Heart left ventricle (tissue), 13 donors: ENCODE results near the gene TNFAIP8L3.

Source experiments
- POLR2A ChIP-seq, 2 donors: fragments of 450-650 bp; IDR thresholded peaks; one replicate each; pipeline ENCODE4 v1.6.1; 2017; ENCODE audit warnings: antibody characterized with exemption in 2 of 2, mild to moderate bottlenecking in 2 of 2, moderate library complexity in 2 of 2
- TF ChIP-seq, protein P1 (sequence below), 12 donors: fragments of 200-600 bp; sonication (generic) in 4 of 12; IDR thresholded peaks; one replicate each; pipeline versions ENCODE4 v1.5.0 to v1.8.0; 2018 to 2022; ENCODE audit warnings: antibody characterized with exemption in 12 of 12, mild to moderate bottlenecking in 5 of 12
- donor health status: ischemic (EF 13 %, LVEDD 7.1; RV severe dilation, severe dysfunction).
- donor health status: DM: no; HTN: yes; CAD: no.
- donor health status: DM: no; HTN: no; CAD: no.
- donor health status: ischemic (EF 25% LVEDD 6.9; RV normal size, moderate dysfunction).
- donor health status: ischemic (EF 25% LVEDD 5.7; RV mildly dilated, moderate dysfunction).
- donor health status: ischemic (EF 35%, LVEDD 5.7; RV mildly dilated, moderate dysfunction).
- donor health status: nonischemic (EF 11% LVEDD 7.7; RV severe dilation, severe dysfunction).
- donor health status: DM: yes; HTN: yes; CAD: no.
- donor health status: PGD.
- donor health status: ischemic (EF 29% LVEDD 5.4; RV normal size, mild dysfunction).
- donor health status: nonischemic (EF 23%, LVEDD 6.1; RV moderate dilation, normal function).

DNA sequence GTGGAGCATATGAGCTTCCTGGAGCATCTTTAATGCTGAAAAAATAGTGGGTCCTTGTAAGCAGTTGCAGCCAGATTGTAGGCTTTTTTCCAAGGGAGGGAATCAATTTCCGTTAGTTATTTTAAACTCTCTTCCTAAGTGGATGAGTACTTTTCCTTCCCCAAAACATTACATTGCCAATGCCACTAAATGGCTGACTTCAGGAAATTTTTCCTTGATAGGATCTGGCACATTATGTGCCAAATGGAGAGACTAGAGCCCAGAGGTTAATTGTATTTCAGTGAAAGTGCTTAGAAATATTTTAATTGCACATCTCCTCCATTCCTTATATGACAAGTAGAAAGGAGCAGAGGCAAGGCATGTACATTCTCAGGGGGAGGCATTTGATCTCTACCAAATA, 83.5 kb downstream of the TNFAIP8L3 start:
- TF ChIP-seq, protein P1, sequence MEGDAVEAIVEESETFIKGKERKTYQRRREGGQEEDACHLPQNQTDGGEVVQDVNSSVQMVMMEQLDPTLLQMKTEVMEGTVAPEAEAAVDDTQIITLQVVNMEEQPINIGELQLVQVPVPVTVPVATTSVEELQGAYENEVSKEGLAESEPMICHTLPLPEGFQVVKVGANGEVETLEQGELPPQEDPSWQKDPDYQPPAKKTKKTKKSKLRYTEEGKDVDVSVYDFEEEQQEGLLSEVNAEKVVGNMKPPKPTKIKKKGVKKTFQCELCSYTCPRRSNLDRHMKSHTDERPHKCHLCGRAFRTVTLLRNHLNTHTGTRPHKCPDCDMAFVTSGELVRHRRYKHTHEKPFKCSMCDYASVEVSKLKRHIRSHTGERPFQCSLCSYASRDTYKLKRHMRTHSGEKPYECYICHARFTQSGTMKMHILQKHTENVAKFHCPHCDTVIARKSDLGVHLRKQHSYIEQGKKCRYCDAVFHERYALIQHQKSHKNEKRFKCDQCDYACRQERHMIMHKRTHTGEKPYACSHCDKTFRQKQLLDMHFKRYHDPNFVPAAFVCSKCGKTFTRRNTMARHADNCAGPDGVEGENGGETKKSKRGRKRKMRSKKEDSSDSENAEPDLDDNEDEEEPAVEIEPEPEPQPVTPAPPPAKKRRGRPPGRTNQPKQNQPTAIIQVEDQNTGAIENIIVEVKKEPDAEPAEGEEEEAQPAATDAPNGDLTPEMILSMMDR (IDR thresholded peaks at IDR 0.05): no peak
- no peak for TF ChIP-seq POLR2A (IDR thresholded peaks at IDR 0.05)
